ENCODE measurements around the gene CD19.

GRCh38 chr16:28891964-28892890 lies 39.5 kb upstream of the CD19 start:
- TF ChIP-seq CTCF (conservative IDR thresholded peaks at IDR 0.05; ENCODE audit: low read length) = no peak
- no peak for TF ChIP-seq EZH2phosphoT487 (IDR thresholded peaks at IDR 0.05; ENCODE audit: borderline replicate concordance, low read depth, low read length)
